ENCODE data around the gene YPEL4. TPM values are rescaled to one million over a fixed set of nuclear protein-coding genes. Genes with fewer than 3 reads are reported as not detected.
A peak's percentile ranks its signal among the peaks of the same experiment; 100 is the strongest.

The YPEL4 gene
- total RNA-seq, 1 experiment from 2014 or later, result not detected

DNA sequence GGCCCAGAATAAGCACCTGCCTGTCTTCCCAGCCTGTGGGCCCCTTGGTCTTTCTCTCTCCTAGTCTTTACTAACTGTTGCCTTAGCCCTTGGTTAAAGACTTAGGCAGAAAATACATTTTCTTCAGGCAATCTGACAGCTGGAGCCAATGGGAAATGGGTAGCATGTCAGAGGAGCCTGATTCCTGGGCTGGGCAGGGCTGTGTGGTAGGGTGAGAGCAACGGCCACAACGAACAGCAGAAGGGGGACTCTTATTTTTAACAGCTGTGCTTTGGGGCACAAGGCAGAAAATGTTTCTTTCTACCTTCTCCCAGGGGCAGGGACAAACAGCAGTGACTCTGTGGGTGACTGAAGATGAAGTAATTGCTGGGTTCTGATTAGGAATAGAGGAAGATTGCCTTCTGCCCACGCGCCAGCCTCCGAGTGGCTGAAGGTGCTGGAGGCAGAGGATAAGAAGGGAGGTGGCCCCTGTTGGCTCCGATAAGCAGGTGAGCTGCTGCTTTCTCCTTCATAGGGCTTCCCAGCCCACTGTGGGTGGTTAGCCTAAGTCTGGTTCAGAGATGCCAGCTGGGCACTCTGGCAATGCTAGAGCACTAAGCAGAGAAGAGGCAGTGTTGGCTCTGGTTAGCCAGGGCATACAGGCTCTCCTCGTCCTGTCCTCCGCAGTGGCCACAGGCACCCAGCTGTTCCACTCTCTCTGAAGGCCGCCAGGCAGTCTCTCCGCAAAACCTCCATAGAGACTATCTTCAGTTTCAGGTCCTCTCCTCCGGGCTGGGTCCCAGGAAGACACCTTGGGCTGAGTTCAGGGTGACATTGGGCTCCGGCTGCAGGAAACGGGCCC lies 1.5 kb downstream of the YPEL4 start:
- in situ Hi-C loops (cut with HindIII; ENCODE audit: low pct_unique_long_range_greater_than_20kb, low sequenced_read_pairs), result no loop called here
- TF ChIP-seq, protein P1, sequence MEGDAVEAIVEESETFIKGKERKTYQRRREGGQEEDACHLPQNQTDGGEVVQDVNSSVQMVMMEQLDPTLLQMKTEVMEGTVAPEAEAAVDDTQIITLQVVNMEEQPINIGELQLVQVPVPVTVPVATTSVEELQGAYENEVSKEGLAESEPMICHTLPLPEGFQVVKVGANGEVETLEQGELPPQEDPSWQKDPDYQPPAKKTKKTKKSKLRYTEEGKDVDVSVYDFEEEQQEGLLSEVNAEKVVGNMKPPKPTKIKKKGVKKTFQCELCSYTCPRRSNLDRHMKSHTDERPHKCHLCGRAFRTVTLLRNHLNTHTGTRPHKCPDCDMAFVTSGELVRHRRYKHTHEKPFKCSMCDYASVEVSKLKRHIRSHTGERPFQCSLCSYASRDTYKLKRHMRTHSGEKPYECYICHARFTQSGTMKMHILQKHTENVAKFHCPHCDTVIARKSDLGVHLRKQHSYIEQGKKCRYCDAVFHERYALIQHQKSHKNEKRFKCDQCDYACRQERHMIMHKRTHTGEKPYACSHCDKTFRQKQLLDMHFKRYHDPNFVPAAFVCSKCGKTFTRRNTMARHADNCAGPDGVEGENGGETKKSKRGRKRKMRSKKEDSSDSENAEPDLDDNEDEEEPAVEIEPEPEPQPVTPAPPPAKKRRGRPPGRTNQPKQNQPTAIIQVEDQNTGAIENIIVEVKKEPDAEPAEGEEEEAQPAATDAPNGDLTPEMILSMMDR (IDR thresholded peaks at IDR 0.05), result no peak
- no peak for TF ChIP-seq POLR2AphosphoS5 (IDR thresholded peaks at IDR 0.05; ENCODE audit: low read depth, low read length)
- TF ChIP-seq TCF7L2 (IDR thresholded peaks at IDR 0.05; ENCODE audit: low read depth, low read length), result no peak
- TF ChIP-seq SIN3A (IDR thresholded peaks at IDR 0.05; ENCODE audit: borderline replicate concordance, insufficient read depth, low read depth, low read length), result no peak
- TF ChIP-seq REST (IDR thresholded peaks at IDR 0.05; ENCODE audit: insufficient read depth in 1 of 2, low read depth in 2 of 2, low read length in 1 of 2), result no peak
- Histone ChIP-seq H3K36me3 (ENCODE audit: control insufficient read depth, insufficient read depth, low read length) (no peaks in the 10 kb centered on the region), H3K27ac (ENCODE audit: low read length) (no peak overlapping the region), H3K4me1 (ENCODE audit: control insufficient read depth, insufficient read depth, low read length) (peaks cover 19% of the 10 kb centered on the region), H3K9me3 (ENCODE audit: control insufficient read depth, insufficient read depth, low read depth, low read length) (no peaks in the 10 kb centered on the region), H3K4me3 (ENCODE audit: low read depth in 2 of 2, low read length in 2 of 2) (no peak overlapping the region; a peak in 1 of 4 replicates), H3K27me3 (ENCODE audit: control insufficient read depth, insufficient read depth, low read length) (peaks cover 10% of the 10 kb centered on the region)
- ChIA-PET POLR2A (no interaction called here), CTCF (no interaction called here)
- no TSS peak for BruUV-seq (replicated peaks)
- intact Hi-C loops (cut with micrococcal nuclease; ENCODE audit: unreplicated experiment), result loop anchor here (10.0 kb wide), 1 partner anchor 193 kb away; no protein-coding TSS in a partner anchor
- DNase-seq (ENCODE audit: low read depth, low spot score) (no peak), ATAC-seq (peak; percentile 43)

GRCh38 chr11:57647372-57647771 lies 2.3 kb downstream of the YPEL4 start:
- H3K4me1 ChIP-seq (ENCODE audit: control insufficient read depth, insufficient read depth, low read length), result peaks cover 19% of the 10 kb centered on the region
- CTCF ChIA-PET, result interaction anchor here (0.9 kb wide), 1 partner anchor 302 kb away, joined by 3 read pairs; no protein-coding TSS in a partner anchor
- no peak for ATAC-seq
- POLR2A ChIA-PET, result no interaction called here
- H3K9me3 ChIP-seq (ENCODE audit: control insufficient read depth, insufficient read depth, low read depth, low read length), result no peaks in the 10 kb centered on the region
- H3K4me3 ChIP-seq (ENCODE audit: low read depth in 2 of 2, low read length in 2 of 2), result no peak overlapping the region
- DNase-seq (ENCODE audit: low read depth, low spot score), result no peak
- TF ChIP-seq, protein P1 (IDR thresholded peaks at IDR 0.05), result no peak
- peak; percentile 60 for TF ChIP-seq POLR2AphosphoS5 (IDR thresholded peaks at IDR 0.05; ENCODE audit: low read depth, low read length)
- TF ChIP-seq SIN3A (IDR thresholded peaks at IDR 0.05; ENCODE audit: borderline replicate concordance, insufficient read depth, low read depth, low read length), result no peak
- no peak for TF ChIP-seq TCF7L2 (IDR thresholded peaks at IDR 0.05; ENCODE audit: low read depth, low read length)
- no peak for TF ChIP-seq REST (IDR thresholded peaks at IDR 0.05; ENCODE audit: insufficient read depth in 1 of 2, low read depth in 2 of 2, low read length in 1 of 2)
- peaks cover 10% of the 10 kb centered on the region for H3K27me3 ChIP-seq (ENCODE audit: control insufficient read depth, insufficient read depth, low read length)
- BruUV-seq (replicated peaks), result no TSS peak
- in situ Hi-C loops (cut with HindIII; ENCODE audit: low pct_unique_long_range_greater_than_20kb, low sequenced_read_pairs) (no loop called here), intact Hi-C loops (cut with micrococcal nuclease; ENCODE audit: unreplicated experiment) (loop anchor here (10.0 kb wide), 1 partner anchor 193 kb away; no protein-coding TSS in a partner anchor)
- H3K36me3 ChIP-seq (ENCODE audit: control insufficient read depth, insufficient read depth, low read length), result no peaks in the 10 kb centered on the region
- H3K27ac ChIP-seq (ENCODE audit: low read length), result no peak overlapping the region
